ENCODE measurements around the gene CHRM2.

DNA sequence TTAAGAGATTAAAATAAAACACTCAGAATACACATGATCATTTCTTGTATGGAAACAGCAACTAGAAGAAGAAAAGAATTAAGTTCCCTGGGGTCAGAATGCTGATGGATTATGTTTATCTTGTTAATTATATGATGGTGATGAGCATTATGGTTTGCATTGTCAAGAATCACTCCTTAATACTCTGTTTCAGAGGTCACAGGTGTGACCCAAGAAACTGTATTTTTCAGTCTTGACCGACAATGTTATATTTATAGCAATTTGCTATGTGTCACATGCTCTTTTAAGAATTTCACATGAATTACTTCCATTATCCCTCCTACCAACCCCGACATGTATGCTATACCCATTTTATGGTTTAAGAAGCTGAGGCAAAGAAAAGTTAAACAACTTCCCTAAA is 2.7 kb upstream of the CHRM2 start:
- TF ChIP-seq POLR2AphosphoS5 (IDR thresholded peaks at IDR 0.05), result no peak
- no peak for TF ChIP-seq EP300 (IDR thresholded peaks at IDR 0.05)
- TF ChIP-seq, protein P1, sequence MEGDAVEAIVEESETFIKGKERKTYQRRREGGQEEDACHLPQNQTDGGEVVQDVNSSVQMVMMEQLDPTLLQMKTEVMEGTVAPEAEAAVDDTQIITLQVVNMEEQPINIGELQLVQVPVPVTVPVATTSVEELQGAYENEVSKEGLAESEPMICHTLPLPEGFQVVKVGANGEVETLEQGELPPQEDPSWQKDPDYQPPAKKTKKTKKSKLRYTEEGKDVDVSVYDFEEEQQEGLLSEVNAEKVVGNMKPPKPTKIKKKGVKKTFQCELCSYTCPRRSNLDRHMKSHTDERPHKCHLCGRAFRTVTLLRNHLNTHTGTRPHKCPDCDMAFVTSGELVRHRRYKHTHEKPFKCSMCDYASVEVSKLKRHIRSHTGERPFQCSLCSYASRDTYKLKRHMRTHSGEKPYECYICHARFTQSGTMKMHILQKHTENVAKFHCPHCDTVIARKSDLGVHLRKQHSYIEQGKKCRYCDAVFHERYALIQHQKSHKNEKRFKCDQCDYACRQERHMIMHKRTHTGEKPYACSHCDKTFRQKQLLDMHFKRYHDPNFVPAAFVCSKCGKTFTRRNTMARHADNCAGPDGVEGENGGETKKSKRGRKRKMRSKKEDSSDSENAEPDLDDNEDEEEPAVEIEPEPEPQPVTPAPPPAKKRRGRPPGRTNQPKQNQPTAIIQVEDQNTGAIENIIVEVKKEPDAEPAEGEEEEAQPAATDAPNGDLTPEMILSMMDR (IDR thresholded peaks at IDR 0.05), result no peak
